Sigmoid colon (tissue), 3 donors: ENCODE data around the gene ARHGEF1.

Experiments used
- CTCF ChIP-seq, 4 experiments: fragments of 450-650 bp in 3 of 4; fragments of 200-600 bp in 1 of 4; IDR thresholded peaks; one replicate each; pipeline ENCODE4 v1.5.1; 2016 to 2019; ENCODE audit warnings: antibody characterized with exemption in 4 of 4, mild to moderate bottlenecking in 3 of 4, moderate library complexity in 2 of 4
- POLR2A ChIP-seq, 2 donors: fragments of 450-650 bp; IDR thresholded peaks; one replicate each; pipeline ENCODE4 v1.6.1; 2016; ENCODE audit warnings: antibody characterized with exemption in 2 of 2, mild to moderate bottlenecking in 2 of 2, moderate library complexity in 2 of 2

- TF ChIP-seq CTCF (IDR thresholded peaks at IDR 0.05) (no peak), POLR2A (IDR thresholded peaks at IDR 0.05) (no peak)
Measured at GRCh38 chr19:41923045-41923788, 40.2 kb downstream of the ARHGEF1 start.
